EH (cell line): Measurements from ENCODE around the gene SERHL2.
"Not testable (repeated sequence)": the region's sequence is repeated elsewhere in the genome, so short reads cannot be mapped to it uniquely, and the experiment has no call there.

Experiments used
- DNase-seq: peaks from one replicate; pipeline ENCODE4 v3.0.0-alpha.2; 2015; ENCODE audit warnings: low read depth

Gene SERHL2

GRCh38 chr22:42574046-42574445, 20.3 kb downstream of the SERHL2 start:
- not testable (repeated sequence) for DNase-seq

DNA sequence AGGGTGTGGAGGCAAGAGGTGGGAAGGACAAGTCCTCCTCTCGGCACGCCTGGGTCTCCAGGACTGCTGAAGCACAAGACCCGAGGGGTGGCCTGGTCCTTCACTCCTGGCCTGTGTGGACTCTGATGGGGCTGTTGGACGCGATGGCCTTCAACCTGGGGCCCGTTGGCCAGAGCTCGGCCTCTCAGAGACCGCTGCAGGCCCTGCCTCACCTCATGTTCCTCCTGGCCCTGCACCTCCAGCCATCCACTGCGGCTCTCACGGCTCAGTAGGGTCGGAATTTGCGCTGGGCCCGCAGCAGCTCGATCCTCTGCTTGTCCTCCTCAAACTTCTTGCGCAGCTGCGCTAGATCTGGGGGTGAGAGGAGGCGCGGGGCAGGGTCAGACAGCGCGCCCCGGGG, 20.7 kb downstream of the SERHL2 start:
- DNase-seq, result not testable (repeated sequence)

DNA sequence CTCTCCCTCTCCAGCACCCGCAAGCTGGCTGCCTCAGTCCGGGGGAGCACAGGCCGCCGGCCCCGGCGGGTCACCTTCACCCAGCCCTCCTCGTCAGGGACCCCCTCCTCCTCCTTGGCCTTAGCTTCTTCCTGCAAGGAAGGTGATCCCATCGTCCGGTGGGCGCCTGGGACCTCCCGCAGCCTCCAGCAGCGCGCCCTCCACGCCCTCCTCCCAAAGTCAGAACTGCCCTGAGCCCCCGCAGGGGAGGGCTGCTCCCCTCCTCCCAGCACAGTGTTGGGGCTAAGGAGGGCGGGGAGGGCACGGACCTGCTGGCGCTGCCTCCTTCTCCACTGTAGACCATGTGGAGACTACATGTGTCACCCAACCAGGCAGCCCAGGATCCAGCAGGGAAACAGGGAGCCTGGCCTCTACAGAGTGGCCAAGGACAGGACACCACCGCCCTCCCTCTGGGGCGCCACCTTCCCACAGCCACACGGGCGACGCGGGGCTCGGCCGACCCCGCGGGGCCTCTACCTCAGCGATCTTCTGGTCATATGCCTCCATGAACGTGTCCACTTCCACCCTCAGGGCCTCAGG, 22.3 kb downstream of the SERHL2 start:
- not testable (repeated sequence) for DNase-seq

- not testable (repeated sequence) for DNase-seq
Measured at GRCh38 chr22:42577141-42577540, 23.4 kb downstream of the SERHL2 start.

GRCh38 chr22:42577623-42578240, 24.0 kb downstream of the SERHL2 start:
- no peak for DNase-seq

DNA sequence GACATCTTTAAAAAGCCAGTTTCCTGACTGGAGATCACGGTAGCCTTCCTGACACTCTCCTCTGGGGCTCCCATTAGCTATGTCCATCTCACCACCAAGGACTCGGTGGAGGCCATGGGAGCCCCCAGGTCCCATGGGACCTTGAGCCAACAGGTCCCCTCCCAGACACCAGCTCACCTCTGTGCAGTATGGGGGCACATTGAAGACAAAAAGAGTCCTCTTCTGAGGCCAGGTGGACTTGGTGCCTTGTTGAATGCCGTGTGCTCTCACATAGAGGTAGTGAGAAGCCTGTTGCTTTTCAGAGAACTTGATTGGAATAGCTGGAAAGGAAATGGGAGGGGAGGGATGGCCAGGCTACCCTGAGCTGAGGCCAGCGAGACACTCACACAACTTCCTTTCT, 26.3 kb downstream of the SERHL2 start:
- DNase-seq, result not testable (repeated sequence)

DNA sequence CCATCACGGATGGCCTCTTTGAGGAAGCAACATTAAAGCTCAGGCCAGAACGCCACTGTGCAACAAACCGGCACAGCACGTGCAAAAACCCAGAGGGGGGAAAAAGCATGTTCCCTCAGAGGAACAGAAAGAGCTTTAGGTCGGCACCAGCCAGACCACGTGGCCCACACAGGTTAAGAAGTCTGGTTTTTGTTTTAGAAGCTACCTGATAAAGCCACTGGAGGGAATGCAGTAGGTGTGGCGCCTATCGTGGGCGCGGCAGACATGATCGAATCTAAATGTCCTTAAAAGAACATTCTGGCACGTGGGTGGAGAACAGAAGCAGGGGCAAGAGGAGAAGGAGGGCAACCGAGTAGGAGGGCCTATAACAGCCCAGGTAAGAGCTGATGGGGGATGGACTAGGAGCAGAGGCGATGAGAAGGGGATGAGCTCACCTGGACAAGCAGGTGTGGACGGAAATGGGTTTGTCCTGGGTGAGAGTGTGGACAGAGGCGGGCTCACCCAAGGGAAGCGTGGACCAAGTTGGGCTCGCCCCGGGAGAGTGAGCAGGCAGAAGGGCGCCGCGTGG, 27.5 kb downstream of the SERHL2 start:
- not testable (repeated sequence) for DNase-seq

DNA sequence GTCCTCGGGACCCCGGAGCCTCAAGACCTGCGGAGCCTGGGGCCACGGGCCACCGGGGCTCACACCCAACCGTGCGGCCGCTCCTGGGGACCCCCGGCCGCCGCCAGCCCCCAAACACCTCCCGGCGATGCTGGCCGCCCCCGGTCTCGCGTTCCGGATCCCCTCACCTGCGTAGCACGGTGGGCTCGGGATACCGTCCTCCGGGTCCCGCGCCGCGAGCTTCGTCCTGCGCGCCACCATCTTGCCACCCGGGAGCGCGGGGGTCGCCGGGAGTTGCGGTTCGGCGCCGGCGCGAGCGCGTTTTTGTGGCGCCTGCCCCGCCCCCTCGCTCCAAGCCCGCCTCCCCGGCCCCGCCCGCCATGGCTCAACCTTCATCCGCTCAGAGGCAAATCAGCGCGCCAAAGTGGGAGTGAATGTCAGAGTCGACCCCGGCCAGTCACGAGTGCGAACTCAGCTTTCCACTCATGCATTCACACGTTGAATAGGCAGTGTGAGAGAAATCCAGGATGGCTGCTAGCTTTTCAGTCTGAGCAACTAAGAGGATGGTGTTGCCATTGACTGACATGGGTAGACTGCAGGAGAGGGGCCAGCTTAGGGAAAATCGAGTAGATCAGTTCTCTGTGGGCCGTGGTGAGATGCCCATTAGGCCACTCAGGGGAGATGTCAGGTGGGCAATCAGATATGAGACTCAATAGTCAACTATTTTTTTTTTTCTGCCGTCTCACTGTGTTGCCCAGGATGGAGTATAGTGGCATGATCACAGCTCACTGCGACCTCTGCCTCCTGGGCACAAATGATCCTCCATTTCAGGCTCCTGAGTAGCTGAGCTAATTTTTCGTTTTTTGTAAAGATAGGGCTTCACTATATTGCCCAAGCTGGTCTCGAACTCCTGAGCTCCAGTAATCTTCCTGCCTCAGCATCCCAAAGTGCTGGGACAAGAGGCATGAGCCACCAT, 28.3 kb downstream of the SERHL2 start:
- DNase-seq, result peak; percentile 72

DNA sequence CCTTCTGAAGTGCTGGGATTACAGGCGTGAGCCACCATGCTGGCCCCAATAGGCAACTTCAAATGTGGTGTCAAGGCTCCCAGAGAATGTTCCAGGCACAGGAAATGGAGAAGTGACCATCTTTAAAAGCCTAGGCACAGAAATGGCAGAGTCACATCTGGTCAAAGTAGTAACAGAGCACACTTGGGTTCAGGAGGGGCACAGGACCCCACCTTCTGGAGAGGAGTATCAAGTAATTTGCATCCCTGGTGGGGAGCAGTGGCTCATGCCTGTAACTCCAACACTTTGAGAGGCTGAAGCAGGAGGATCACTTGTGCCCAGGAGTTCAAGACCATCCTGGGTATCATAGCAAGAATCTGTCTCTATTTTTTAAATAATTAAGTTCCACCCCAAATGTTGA, 29.2 kb downstream of the SERHL2 start:
- DNase-seq, result no peak

GRCh38 chr22:42584364-42584940, 30.7 kb downstream of the SERHL2 start:
- no peak for DNase-seq

DNA sequence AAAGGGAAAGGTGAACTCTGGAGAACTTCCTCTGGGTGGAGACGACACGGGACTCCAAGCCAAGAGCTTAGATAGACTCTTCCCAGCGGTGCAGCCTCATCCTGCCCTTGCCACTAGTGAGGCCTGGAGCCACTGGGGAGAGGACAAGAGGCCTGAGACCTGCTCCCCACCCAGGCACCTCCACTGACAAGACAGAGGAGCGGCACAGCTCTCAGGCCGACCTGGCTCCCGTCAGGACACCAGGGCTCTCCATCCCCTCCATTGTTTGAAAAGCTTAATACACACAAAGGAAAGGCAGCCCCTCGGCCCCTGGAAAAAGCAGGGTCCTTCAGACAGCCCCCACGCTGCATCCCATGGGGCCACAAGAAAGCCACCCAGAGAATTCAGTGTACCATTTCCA, 31.3 kb downstream of the SERHL2 start:
- no peak for DNase-seq

GRCh38 chr22:42586381-42586780, 32.6 kb downstream of the SERHL2 start:
- no peak for DNase-seq

DNA sequence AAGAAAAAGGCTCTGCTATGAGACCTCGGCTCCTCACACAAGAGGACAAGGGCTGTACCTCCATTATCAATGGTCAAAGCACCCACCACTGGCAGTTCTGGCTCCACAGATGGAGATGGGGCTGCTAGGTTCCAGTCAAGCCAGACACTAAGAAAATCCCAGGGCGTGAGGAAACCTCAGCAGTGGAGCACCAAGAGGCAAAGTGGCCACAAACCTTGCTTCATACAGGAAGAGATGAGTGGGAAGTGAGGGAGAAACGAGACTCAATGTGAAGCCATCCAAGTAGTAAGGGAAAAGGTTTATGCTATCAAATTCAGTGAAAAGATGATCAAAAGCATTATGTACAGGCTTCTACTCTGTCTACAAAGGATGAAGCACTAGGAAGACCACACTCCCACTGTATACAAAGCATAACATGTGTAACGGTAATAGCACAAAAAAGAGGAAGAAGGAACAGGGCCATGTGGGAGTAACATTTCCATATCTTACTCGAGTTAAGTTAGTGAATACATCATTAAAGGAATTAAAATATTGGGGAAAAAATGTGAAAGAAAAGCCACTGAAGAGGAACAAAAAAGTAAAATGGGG, 33.9 kb downstream of the SERHL2 start:
- DNase-seq, result no peak

- no peak for DNase-seq
Measured at GRCh38 chr22:42591987-42592386, 38.2 kb downstream of the SERHL2 start.

GRCh38 chr22:42595434-42595833, 41.7 kb downstream of the SERHL2 start:
- DNase-seq, result peak; percentile 24

- no peak for DNase-seq
Measured at GRCh38 chr22:42596336-42596735, 42.6 kb downstream of the SERHL2 start.

DNA sequence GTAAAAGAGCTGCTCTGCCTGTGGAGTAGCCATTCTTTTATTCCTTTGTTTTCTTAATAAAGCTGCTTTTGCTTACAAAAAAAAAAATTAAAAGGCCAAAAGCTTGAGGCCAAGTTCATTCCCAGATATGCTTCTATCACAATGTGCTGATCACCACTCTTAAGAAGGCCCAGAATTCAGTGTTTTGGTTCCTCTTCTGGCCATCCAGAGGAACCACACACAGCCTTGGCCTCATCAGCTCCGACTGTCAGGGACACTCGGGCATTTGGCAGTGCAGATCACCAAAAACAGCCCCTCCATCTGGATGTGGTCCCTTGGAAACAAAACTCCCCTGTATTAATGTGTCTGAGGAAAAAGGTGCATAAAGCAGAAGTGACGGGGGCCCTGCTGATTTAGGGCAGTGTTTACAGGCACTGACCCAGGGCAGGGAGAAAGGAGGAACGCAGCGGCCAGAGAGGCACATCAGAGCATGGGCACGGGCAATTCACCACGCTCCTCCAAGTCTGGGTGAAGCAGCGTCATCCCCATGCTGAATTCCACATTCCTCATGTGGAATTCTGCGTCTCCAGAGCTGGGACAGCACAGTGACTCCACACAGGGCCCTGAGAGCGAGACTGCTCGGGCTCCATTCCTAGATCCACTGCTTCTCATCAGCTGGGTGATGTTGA, 43.2 kb downstream of the SERHL2 start:
- DNase-seq, result no peak

GRCh38 chr22:42601879-42602465, 48.2 kb downstream of the SERHL2 start:
- DNase-seq, result no peak

DNA sequence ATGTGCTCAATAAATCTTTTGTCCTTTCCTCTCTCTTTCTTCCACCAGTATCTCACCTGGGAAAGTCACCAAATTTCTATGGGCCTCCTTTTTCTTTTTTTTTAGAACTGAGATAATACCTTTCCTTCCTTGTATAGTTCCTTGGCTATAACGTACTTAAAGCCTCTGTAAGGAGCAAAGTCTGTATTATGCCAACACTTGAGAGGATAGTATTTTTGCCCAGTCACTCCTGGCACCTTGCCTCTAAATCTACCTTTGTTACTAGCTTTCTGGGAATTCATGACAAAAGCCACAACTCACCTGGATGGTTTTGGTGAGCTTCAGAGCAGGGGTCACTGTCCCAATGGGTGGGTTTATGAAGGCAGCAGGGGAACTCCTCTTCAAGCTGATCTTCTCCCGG, 48.7 kb downstream of the SERHL2 start:
- no peak for DNase-seq

GRCh38 chr22:42603427-42603826, 49.7 kb downstream of the SERHL2 start:
- DNase-seq, result no peak

- DNase-seq, result peak; percentile 55
Measured at GRCh38 chr22:42604403-42604802, 50.6 kb downstream of the SERHL2 start.
